Measurements from ENCODE around the gene ARHGEF2. TPM values are rescaled to one million over a fixed set of nuclear protein-coding genes. Genes with fewer than 3 reads are reported as not detected.
A peak's percentile ranks its signal among the peaks of the same experiment; 100 is the strongest.

The ARHGEF2 gene
- total and polyA plus RNA-seq, 9 of the 15 experiments (the other 6 are each of a cell fraction or from before 2014, with no cell fraction given): 7.1 to 162 (median 62.2) TPM

- TF ChIP-seq PHF8 (IDR thresholded peaks at IDR 0.05; ENCODE audit: borderline replicate concordance, low read length) (peak; percentile 84; the same call in 1 of the 2 replicates), CBFB (CRISPR knock-in tag; IDR thresholded peaks at IDR 0.05) (no peak), ZNF436 (CRISPR knock-in tag; IDR thresholded peaks at IDR 0.05) (no peak), ZNF740 (CRISPR knock-in tag; IDR thresholded peaks at IDR 0.05) (no peak), ZNF740 (tag; IDR thresholded peaks at IDR 0.05) (no peak), SP1 (CRISPR knock-in tag; IDR thresholded peaks at IDR 0.05) (no peak), ELK1 (CRISPR knock-in tag; IDR thresholded peaks at IDR 0.05) (no peak), LARP7 (IDR thresholded peaks at IDR 0.05) (no peak), HINFP (tag; conservative IDR thresholded peaks at IDR 0.05; ENCODE audit: low read depth) (no peak), CBFA2T2 (conservative IDR thresholded peaks at IDR 0.05) (no peak), HNRNPL (IDR thresholded peaks at IDR 0.05; ENCODE audit: low read depth, low read length) (no peak), HIVEP1 (CRISPR knock-in tag; IDR thresholded peaks at IDR 0.05) (no peak), KAT7 (CRISPR knock-in tag; IDR thresholded peaks at IDR 0.05; ENCODE audit: borderline replicate concordance) (no peak), RNF219 (CRISPR knock-in tag; IDR thresholded peaks at IDR 0.05) (no peak), ZBTB8A (IDR thresholded peaks at IDR 0.05; ENCODE audit: partially characterized antibody) (no peak), SIX5 (IDR thresholded peaks at IDR 0.05; ENCODE audit: borderline replicate concordance in 1 of 2, insufficient read depth in 1 of 2, low read depth in 1 of 2, low read length in 2 of 2) (peak; percentile 78 to 84), TAF9B (IDR thresholded peaks at IDR 0.05; ENCODE audit: partially characterized antibody) (no peak), TEAD1 (CRISPR knock-in tag; IDR thresholded peaks at IDR 0.05) (0 out of 4 replicates have a peak, but pooled peaks of 1 of the 2 experiments have one; percentile 23), NCOA6 (IDR thresholded peaks at IDR 0.05) (no peak), ZNF253 (CRISPR knock-in tag; conservative IDR thresholded peaks at IDR 0.05) (no peak), GABPB1 (CRISPR knock-in tag; IDR thresholded peaks at IDR 0.05) (peak; percentile 97), ZNF668 (CRISPR knock-in tag; IDR thresholded peaks at IDR 0.05) (no peak)
Measured at GRCh38 chr1:156020293-156021092, 42.1 kb upstream of the ARHGEF2 start, which contains the start of gene SSR2 (continued).

All from K562 (cell line).